DMS53 treated with DMSO at 0.1 percent for 48 hours (cell line): Measurements from ENCODE around the gene KCNMA1.
"Not testable (repeated sequence)": the region's sequence is repeated elsewhere in the genome, so short reads cannot be mapped to it uniquely, and the experiment has no call there.

Experiments used
- DNase-seq: peaks from one replicate; lab custom pipeline; 2025; ENCODE audit not compliant: unreplicated experiment; lab: John Stamatoyannopoulos, UW

The KCNMA1 gene

DNA sequence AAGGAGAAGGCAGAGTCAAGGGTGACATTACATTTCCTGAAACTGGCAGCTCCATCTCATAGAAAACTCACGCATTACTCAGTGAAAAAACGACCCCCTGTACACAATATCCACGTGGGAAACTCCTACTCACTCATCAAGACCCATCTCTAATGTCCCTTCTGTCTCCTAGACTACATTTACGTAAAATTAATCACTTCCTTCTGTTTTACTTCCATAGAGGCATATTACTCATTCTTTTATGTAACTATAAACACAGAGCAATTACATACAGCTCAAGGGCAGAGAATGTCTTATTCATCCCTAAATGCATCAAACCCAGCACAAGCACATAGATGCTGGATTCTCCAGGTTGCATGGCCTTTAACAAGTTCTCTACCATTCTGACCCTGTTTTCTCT lies 281.8 kb downstream of the KCNMA1 start:
- no peak for DNase-seq

- no peak for DNase-seq
Observed at GRCh38 chr10:77351386-77351785, 286.2 kb downstream of the KCNMA1 start.

DNA sequence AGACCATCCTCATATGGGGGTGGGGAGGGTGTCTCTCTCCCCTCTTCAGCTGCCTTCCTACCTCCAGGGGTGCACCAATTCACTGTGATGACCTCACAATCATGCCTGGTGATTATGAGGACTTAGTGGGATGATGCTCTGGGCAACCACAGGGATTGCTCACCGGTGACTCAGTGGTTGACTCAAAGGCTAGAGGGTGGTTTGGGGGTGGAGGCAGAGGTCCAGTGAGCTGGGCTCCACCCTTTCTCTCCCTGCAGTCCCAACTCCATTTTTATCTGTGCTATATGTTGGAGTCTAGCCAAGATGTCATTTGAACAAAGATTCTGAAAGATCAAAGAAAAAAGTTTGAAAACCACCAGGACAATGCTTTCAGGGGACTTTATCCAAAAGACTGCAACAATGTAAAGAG lies 286.9 kb downstream of the KCNMA1 start:
- peak; percentile 62 for DNase-seq

DNA sequence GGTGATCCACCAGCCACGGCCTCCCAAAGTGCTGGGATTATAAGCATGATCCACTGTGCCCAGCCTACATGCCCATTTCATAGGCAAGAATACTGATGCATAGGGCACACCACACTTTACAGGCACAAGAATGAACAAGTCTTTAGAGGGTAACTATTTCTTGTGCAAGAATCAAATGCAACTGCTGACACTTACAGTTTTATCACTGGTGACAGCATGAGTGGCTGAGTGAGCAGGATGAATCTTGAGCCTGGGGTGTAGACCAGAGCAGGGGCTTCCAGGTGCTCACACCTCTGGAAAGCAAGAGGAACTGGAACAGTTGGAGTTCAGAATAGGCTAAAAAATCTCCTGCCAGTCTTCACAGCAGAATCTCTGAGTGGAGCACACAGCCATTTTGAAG lies 287.5 kb downstream of the KCNMA1 start:
- DNase-seq: no peak

- no peak for DNase-seq
Observed at GRCh38 chr10:77349226-77349625, 288.4 kb downstream of the KCNMA1 start.

DNA sequence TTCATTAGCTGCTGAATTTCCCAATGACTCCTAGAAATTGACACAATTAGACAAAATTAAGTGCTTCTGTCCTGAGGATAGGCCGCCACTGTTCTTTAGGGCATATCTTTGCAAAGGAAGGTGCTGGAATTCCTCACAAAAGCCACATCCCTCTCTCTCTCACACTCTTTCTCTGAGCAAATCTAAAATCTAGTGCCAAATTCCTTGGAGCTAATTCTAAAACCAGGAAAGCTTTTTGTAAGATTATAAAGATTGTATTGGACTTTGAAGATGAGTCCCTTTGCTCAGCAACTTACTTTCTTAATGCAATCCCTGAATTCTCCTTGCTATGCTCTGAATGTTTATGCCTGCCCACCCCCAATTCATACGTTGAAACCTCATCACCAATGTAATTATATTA lies 288.9 kb downstream of the KCNMA1 start:
- no peak for DNase-seq

DNA sequence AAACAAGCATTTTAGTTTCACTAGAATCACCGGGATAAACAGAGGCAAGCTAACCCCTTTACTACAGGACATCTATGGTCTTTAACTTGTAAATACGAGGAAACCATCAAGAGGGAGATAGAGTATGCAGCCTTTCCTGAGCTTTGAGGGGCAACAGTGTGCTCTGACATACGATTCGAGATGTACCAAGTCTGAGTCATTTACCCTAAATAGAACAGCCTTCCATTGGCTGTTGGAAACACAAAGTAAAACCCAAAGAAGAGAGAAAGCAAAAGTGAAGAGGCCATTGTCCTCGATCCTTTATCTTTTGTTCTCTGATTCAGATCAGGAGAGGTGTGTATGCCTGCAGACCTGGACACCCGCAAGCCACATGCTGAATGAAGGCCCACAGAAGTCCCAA lies 289.5 kb downstream of the KCNMA1 start:
- no peak for DNase-seq

GRCh38 chr10:77347052-77347451 lies 290.6 kb downstream of the KCNMA1 start:
- DNase-seq: no peak

GRCh38 chr10:77341055-77341454 lies 296.6 kb downstream of the KCNMA1 start:
- DNase-seq: no peak

GRCh38 chr10:77339872-77340271 lies 297.7 kb downstream of the KCNMA1 start:
- DNase-seq: not testable (repeated sequence)

GRCh38 chr10:77339166-77339565 lies 298.4 kb downstream of the KCNMA1 start:
- DNase-seq: no peak

GRCh38 chr10:77338143-77338542 lies 299.5 kb downstream of the KCNMA1 start:
- no peak for DNase-seq

DNA sequence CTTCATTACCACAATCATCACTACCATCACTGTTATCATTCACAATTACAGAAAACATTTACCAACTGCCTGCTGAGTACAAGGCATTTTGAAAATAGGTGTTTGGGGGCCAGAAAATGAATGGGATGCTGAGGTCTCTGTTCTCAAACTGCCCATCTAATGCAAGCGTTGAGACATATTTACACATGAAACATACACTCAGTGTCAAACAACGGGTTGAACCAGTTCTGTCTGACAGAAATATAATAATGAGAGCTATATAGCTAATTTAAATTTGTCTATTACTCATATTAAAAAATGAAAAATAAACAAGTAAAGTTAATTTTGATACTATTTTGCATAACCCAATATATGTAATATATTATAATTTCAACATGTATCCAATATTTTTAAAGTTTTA lies 303.1 kb downstream of the KCNMA1 start:
- DNase-seq: peak; percentile 78

DNA sequence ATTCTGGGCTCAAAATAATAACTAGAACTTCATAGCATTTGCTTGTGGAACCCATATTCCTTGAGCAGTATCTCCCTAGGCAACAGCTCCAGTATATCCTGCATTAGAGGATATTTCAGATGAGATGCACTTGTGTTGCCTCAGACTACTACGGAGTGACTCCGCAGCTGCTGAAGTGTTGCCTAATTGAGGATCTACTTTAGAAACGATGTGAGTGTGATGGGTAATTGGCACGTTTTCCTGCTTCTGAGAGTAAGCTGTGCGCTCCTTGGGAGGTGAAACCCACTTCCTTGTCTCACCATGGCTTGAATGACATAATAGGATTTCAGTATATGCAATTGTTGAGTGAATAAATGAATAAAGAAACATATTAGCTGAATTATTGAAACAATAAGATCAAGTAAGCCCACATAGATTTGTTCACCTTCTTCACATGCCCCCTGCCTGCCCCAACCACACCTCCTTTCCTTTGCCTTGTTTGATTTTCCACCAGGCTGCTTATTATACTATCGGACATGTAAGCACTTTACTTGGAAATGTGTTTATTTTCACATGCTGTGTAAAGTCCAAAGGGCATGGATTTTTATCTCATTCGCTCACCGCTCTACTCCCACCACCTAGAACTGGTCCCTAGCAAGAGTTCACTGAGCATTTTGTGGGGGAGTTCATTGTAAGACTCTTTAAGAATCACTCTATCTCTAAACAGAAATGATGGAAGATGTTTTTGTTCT lies 303.8 kb downstream of the KCNMA1 start:
- DNase-seq: peak; percentile 91

- peak; percentile 56 for DNase-seq
Observed at GRCh38 chr10:77332256-77332655, 305.4 kb downstream of the KCNMA1 start.

DNA sequence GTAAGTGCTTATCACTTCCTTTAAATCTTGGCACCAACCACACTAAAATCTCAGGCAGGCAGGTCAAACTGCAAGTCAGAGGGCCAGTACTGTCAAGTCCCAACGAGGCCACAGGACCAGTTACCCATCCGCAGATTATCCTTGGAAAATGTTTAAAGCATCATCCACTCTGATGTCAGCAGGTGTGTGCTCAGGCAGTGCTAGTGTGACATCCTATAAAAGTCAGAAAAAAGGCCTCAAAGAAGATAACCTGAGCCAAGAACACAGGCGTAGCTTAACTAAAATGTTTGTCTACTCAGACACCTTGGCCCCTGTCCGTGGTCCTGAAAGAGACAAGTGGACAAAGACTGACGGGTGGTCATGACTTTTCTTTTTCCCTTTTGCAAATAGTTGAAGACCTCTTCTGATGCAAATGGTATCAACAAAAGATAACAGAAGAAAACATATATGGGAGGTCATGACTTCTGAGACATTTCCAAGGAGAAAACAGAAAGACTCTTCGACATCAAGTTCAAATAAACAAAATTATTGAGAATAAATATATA lies 309.3 kb downstream of the KCNMA1 start:
- no peak for DNase-seq

DNA sequence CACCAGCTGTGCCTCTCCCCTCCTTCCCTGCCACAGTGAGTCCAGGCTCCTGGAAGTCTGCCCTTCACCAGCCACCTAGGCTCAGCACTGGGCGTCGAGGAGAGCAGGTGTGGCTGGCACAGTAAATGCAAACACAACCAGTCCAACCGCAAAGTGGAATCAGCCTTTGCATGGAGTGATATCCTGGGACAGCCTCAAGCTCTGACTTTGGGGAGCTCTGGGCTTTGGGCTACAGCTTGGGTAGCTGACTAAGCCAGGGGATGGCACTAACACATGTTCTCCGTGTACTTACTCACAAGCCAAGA lies 312.4 kb downstream of the KCNMA1 start:
- DNase-seq: peak; percentile 76

DNA sequence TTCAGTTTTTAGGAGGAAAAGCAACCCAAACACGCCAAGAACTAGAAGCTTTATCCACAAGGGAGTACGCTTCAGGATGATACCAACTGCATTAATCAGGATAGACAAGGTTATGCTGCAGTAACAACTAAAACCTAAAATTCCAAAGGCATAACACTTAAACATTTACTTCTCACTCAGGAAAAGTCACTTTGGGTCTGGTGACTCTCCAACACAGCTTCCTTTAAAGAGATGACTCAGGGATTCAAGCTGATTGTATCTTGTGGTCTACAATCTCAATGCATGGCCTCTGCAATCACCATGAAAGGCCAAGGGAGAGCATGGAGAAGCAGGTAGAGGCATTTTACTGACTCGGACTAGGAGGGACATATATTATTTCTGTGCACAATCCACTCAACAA lies 315.8 kb downstream of the KCNMA1 start:
- DNase-seq: no peak

DNA sequence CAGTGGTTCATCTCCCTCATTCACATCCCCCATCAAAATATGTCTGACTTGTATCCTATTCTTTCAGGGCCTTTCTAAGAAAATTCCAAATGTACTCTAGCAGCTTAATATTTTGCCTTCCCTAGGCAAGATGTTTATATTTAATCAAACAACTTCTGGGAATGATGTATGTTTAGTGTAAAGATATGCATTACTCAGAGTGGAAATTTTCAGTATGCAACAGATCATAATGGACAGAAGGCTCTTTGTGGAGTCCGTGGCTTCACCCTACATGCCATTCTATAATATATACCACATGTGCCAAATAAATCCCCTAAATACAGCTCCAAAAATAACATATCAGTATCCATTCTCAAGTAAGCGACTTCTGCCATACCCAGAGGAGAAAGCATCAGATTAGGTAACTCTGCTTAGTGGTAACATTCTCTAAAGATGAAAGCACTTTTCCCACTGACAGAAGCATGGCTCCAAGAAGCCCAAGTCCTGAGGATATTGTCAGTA lies 316.6 kb downstream of the KCNMA1 start:
- no peak for DNase-seq

DNA sequence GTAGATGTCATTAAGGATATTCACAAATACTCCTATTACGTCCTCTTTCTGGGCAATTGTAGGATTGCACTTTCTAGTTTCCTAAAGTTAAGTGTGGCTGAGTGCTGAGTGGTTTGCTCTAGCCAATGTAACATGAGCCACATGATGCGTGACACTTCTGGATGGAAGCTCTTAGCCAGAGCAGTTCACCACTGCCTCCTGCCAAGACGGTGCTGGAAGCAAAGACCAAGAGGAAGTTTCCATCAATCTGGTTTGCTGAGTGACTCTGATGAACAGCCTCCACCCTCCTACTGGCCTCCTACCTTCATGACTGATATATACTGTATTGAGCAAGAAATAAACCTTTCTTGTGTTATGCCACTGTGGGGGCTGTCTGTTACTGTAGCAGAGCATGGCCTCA lies 318.1 kb downstream of the KCNMA1 start:
- no peak for DNase-seq

- no peak for DNase-seq
Observed at GRCh38 chr10:77318739-77319138, 318.9 kb downstream of the KCNMA1 start.

DNA sequence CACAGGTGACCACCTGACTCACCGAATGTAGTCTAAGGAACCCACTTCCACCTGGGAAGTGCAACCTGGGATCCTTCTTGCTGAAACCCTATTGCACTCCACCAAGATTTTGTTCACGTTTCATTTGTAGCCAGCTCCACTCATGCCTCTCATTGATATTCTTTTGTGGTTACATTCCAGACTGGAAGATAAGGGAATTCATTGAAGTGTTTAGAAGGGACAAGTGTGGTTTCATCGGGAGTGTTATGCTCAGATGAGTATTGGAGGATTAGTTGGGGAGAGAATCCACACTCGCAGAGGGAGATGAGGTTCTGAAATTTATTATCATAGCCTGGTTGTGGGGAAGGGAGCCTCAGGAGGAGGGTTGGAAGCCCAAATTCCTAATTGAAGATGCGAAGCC lies 320.4 kb downstream of the KCNMA1 start:
- DNase-seq: no peak

DNA sequence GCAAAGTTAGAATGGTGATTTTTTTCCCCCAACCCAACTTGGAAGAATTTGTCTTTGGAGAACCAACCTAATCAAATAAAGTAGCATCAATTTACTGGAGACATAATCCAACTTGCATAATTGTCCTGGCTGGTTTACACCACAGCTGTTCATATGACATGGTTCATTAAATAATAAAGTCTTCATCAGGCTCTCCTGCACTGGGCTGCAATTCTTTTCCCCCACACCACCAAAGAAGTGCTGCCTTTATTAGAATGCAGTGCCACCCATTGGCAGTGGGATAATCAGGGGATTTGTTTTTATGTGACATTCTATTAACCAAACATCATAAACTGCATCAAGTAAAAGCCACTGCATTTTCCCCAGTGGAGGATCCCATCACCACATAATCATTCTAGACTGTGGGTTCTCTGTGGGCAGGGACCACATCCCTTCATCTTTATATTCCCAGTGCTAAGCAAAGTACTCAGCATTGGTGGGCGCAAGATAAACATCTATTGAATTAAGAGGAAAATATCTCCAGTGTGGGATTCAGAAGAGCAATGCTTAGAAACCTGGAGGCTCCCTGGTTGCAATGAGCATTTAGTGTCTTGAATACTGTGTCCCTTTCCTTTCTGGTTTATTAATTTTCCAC lies 322.0 kb downstream of the KCNMA1 start:
- no peak for DNase-seq
